Glomerular visceral epithelial cell (primary cell): Measurements from ENCODE around the gene AGAP1.
"Not testable (repeated sequence)": the region's sequence is repeated elsewhere in the genome, so short reads cannot be mapped to it uniquely, and the experiment has no call there.

ENCODE experiments used
- DNase-seq: peaks from one replicate; pipeline ENCODE4 v3.0.0-alpha.2; 2016; ENCODE audit errors: extremely low spot score

AGAP1 gene

GRCh38 chr2:235734688-235735231, 240.9 kb downstream of the AGAP1 start:
- no peak for DNase-seq

GRCh38 chr2:235737396-235737795, 243.6 kb downstream of the AGAP1 start:
- no peak for DNase-seq

GRCh38 chr2:235737840-235738239, 244.0 kb downstream of the AGAP1 start:
- no peak for DNase-seq

DNA sequence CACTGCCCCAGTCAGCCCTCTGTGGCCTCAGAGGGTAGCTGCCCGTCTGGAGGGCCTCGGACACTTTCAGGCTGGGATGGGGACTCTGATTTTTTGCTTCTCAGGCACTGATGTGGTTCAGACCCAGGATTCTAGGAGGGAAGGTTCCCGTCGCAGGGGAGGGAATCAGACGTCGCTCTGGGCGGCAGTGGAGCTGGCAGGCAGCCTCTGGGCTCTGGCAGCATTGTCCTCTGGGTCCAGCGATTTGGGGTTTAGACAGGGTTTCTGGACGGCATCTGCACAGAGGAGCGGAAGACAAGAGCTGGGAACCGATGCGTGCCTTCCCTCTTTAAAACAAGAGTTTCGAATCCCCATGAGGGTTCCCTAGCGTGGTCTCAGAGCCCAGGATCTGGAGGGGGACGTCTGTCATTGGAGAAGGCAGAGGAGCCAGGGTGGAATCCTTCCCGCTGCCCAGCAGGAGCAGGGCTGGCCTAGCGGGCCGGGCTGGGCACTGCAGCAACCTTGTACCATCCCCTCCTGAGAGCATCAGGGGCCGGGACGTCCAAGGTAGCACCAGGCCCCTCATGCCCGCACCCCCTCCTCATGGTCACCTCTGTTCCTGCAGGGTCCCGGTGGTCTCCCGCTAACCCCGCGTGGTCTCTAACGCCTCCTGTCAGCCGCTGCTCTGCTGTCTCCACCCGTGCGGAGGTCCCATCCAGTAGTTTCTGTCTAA, 246.0 kb downstream of the AGAP1 start:
- no peak for DNase-seq

DNA sequence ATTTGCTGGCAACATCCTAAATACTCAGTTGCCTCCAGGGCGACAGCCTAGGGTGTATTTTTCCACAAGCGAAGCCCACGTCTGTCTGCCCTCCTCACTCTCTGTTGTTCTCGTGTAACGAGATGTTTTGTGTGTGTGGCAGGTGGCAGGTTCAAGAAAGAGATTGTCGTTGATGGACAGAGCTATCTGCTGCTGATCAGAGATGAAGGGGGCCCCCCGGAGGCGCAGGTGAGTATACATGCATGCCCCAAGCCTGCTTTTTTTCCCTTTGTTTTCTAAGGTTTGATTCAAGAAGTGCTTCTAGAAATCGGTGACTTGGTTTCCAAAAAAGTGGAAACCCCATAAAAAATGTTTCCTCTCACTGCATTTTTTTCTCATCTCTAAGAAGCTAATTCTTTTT, 247.0 kb downstream of the AGAP1 start:
- DNase-seq: peak; percentile 27

GRCh38 chr2:235744161-235744560, 250.3 kb downstream of the AGAP1 start:
- no peak for DNase-seq

DNA sequence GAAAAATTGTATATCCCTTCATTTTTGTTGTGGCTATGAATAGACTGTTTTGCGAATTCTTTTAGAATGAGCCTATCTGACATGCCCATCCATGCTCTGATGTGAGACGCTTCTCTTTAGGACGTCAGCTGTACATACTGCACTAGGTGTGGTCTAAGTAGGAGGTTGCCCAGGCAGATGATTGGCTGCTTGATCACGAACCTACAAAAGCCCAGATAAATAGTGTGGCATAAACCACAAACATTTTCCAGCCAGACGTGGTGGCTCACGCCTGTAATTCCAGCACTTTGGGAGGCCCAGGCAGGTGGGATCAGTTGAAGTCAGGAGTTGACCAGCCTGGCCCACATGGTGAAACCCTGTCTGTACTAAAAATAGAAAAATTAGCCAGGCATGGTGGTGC, 251.8 kb downstream of the AGAP1 start:
- DNase-seq: peak; percentile 14

DNA sequence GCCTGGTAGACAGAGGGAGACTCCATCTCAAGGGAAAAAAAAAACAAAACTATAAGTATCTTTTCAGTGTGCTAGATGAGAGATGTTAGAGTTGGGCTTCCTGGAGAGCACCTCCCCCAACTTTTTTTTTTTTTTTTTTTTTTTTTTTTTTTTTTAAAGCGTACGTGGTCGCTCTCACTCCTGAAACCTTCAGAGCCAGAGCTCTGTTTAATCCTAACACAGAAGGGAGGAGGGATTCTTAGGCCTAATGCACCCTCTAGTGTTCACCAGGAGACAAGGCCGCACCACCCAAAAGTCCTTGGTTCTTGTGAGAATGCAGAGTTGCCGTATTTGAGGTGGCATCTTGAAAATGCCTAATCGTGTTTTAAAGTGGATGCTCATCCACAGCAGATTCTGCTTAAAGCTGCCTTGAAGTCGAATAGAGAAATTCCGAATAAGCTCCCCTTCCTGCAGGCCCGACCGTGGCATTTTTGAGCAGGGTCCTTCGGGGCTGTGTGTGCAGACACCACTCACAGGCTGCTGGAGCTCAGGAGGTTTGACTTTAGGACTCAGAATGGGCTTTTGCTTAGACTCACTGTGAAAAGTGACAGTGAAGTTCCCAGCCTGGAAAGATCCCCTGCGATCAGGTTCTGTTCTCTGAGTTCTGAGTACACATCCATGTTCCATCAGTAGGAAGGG, 252.6 kb downstream of the AGAP1 start:
- peak; percentile 81 for DNase-seq

DNA sequence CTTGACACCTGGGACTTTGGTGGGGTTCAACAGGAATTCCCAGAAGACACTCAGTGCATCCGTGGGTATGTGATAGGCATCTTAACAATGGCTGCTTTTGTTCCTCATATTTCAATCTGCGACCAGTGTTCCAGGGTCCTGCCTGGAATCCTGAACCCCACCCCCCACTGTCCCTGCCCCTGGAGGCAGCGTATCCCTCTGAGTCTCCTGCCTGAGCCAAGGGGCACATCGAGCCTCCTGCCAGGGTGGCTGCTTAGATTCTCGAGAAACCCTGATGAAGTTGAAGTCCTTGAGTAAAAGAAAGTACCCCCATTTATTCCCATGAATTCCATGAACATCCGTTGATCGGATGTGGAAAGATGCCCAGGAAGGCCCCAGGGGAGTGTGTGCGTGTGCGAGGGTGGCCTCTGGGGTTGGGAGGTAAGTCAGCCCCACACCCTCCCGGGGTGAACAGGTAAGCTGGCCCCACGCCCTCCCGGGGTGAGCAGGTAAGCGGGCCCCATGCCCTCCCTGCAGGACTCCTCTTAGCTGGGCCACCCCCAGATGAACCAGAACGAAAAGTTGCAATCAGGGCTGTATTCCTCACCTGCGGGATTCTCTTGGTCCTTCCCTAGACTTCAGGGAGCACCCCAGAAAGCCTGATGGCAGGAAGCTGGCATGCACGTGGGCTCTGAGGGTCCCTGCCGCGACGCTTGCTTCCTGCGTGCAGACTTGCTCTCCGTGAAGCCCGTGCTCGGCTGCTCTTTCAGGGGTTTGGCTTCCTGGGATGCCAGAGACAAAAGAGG, 253.3 kb downstream of the AGAP1 start:
- DNase-seq: no peak

DNA sequence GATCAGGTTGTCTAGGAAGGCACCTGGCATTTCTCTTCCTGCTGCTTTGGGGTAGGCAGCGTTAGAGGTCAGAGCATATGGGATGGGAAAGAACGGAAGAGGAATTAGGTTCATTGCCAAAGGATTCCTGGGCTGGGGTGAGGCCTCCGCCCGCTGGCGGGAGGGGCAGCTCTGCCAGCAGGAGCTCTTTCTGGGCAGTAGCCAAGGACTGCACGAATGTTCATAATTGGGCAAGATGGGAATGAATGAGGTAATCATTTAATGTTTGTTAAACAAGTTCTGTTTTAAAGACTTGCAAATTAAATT, 253.9 kb downstream of the AGAP1 start:
- no peak for DNase-seq

DNA sequence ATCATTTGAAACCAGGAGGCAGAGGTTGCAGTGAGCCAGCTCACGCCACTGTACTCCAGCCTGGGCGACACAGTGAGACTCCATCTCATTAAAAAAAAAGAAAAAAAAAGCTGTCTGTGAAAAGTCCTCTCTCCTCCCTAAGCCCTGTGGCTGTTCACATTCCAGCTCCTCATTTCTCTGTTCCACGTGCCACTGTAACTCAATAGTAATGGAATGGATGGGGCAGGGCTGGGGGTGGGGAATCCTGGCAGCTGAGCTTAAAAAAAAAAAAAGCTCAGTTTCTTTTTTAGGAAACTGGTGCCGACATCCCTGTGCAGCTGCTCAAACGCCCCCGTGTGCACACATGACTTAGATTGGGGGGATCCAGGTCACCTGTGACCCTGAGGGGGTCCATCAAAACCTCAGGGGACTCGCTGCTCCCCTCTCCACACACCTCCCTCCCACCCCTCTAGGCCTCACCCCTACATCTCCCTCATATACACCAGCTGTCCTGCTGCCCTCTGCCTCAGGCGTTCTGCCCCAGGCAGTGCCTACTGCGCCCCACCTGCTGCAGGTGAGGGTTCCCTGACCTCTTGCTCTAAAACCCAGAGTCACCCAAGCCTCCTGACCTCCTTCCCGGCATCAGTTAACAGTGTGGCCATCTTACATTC, 255.4 kb downstream of the AGAP1 start:
- DNase-seq: no peak

GRCh38 chr2:235749771-235750160, 255.9 kb downstream of the AGAP1 start:
- DNase-seq: no peak

GRCh38 chr2:235752846-235753245, 259.0 kb downstream of the AGAP1 start:
- DNase-seq: no peak

DNA sequence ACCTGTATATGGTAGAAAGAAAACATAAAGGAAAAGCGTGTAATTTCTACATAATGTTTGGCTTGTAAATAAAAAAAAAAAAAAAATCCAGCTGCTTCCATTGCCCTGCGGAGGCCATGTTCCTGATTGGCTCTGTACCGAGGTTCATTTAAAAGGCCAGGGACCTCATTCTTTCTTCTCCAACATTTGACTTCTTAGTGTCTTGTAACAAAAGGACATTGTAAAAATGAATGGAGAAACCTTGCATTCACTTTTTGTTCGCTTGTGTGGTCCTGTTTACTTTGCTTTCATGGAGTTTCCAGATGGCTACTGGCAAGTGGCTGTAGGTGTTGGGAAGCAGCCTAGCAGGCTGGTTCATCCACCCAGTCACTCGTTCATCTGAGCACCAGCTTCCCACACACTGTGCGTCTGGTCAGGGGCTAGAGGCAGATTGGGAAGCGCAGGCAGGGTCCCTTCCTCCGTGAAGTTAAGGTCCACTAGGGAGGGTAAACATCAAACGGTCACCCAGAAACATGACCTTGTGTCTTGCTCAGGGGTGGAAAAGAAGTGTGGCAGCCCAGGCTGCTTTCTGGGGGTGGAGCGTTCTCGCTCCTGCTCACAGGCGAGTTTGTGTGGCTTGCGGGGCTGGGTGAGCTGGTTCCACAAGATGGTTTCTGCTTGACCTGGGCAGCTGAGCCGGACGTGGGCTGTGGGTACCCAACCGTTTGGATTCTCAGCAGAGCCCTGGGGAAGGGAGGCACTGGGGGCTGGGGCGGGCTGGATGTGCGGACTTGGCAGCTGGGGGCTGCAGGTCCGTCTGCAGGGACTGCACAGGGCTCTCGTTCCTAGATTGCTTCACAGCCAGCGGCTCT, 260.7 kb downstream of the AGAP1 start:
- no peak for DNase-seq

DNA sequence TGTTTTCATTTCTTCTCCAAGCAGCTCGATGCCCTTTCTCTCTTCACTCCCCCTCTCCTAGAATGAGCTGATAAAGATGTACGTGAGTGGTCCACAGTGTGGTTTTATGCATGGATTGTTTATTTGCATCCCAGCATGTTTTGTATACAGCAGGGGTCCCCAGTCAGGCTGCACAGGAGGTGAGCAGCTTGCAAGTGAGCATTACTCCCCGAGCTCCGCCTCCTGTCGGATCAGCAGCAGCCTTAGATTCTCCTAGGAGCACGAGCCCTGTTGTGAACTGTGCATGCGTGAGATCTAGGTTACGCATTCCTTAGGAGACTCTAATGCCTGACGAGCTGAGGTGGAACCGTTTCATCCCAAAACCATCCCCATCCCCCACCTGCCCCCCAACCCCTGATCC, 262.6 kb downstream of the AGAP1 start:
- DNase-seq: no peak

DNA sequence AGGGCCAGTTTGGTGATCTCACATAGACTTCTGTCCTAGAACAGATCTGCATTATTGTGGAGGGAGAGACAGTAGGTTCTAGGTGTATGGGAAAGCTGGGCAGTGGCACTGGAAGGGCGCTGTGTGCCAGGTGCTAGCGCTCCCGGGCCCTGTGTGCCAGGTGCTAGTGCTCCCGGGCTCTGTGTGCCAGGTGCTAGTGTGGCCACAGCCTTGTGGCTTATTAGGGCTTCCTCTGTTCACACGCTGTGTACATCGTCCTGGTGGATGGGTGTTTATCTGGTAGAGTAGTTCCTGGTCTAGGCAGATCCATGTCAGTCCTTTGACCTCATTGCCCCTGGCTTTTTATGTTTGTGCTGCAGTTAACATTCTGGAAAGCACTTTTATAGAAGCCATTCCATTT, 263.4 kb downstream of the AGAP1 start:
- no peak for DNase-seq

DNA sequence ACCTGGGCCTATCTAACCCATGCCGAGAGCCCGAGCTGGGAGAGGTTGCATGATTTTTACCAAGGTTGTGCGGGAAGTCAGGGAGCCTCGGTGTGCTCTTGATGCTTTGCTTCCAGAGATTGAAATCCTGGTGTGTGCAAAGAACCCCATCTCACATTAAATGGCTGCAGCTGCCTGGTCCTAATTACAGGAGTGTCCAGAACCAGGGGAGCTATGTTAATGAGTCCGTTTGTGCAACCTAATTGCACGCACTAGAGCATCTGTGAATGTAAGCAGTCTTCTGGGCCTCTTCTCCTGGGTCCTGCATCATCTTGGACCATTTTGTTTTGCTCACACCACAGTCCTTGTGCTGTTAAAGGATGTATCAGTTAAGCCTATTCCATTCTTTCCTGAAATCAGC, 263.8 kb downstream of the AGAP1 start:
- no peak for DNase-seq

GRCh38 chr2:235762832-235763598, 269.2 kb downstream of the AGAP1 start:
- DNase-seq: no peak

DNA sequence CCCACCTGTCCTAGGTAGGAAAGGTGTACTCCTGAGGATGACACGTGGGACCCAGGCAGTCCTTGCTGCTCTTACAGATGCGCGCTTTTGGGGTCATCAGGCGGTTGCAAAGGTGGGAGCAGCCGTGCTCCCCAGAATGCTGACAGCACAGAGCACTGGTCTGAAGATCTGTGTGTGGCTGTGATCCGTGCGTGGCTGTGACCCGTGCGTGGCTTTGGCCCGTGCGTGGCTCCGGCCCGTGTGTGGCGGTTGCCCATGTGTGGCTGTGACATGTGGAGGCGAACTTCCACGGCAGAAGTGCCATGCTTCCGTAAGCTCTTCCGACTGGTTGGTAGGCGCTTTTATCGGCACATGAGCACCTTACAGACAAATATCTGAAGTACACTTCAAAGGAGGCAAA, 270.0 kb downstream of the AGAP1 start:
- DNase-seq: no peak

DNA sequence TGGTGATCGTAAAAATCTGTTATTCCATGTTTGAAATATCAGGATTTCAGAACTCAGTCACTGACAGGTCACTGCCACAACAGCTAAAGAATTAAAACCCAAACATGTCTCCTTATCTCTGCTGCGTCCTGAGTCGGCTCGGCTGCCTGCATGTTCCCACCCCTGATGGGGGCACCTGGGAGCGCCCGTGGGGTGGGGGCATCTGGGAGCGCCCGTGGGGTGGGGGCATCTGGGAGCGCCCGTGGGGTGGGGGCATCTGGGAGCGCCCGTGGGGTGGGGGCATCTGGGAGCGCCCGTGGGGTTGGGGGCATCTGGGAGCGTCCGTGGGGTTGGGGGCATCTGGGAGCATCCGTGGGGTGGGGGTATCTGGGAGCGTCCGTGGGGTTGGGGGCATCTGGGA, 270.6 kb downstream of the AGAP1 start:
- not testable (repeated sequence) for DNase-seq
